HK-2 (cell line): ENCODE measurements around the gene AGXT2.
A peak's percentile ranks its signal among the peaks of the same experiment; 100 is the strongest.
"Not testable (repeated sequence)": the region's sequence is repeated elsewhere in the genome, so short reads cannot be mapped to it uniquely, and the experiment has no call there.

ENCODE experiments used
- DNase-seq: peaks from one replicate; pipeline ENCODE4 v3.0.0-alpha.2; 2018; ENCODE audit not compliant: unreplicated experiment

The AGXT2 gene

DNA sequence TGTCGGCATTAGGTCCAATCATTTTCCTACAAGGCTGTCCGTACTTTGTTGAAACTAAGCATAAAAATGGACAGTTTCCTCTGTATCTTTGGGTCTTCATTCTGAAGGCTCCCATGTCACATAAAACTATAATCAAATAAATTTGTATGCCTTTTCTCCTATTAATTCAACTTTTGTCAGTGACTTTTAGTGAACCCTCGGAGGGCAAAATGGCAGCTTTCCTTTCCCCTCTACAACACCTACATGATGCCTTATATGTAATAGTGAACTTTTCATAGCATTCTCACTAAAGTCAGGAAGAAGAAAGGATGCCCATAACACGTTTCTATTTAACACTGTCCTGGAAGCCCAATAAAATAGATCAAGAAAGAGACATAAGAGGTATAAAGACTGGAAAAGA is 5.1 kb upstream of the AGXT2 start:
- DNase-seq = no peak

DNA sequence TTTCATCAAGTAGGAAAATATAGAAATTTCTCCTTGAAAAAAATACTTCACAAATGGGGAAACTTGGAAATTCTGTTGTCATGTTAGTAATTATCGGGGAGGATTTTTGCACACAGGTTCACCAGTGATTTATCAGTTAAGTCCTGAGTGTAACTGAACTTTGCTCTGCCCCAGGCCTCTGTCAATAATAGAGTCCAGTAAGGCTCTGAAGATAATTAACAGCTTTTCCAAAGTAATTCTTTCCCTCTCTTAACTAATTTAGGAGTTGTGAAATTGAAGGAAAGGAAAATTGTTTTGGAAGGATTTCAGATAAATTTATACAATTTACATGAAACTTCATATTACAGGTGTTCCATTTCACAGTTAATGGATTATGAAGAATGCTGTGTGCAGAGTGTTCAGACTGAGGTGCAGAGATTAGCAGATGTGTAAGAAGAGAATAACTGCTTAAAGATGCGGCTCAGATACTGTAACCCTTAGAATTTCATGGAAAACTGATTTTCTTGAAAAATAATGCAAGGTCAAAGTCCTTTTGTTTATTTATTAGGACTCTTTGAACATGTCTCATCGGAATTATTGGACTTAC is 2.9 kb upstream of the AGXT2 start:
- DNase-seq = no peak

DNA sequence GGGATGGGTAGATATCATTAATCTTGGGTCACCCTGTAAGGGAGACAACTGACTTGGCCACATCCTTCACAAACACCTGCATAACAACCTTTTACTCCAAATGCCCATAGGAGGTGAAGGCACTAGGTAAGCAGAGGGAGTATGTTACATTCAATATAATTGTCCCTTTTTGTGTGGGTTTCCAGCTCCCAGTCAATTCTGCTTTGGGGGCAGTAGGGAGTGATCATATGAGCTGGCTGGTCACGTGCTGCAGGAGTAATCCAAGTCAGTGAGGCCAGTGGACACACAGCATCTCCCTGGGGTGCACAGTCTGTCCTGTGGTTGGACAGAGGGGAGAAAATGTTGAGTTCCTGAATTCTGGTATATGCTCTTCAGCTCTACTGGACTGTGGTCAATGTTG is 1.2 kb upstream of the AGXT2 start:
- no peak for DNase-seq

DNA sequence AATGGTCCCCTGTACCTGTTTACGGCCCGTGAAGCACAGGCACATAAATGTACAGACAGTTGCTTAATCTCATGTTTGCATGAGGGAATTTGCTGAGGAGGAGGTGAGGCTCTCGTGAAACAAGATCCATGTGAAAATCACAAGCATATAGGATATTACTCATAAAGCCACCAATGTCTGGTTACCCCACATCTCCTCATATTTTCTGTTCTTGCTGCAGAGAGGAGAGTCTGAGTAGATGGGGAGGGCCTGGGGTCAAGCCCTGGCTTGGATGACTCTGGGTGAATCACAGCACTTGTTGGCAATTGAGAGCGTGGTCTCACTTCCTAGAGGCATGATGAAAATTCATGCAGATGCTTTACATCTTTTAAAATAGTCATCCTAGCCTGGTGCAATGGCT is 975 bp downstream of the AGXT2 start:
- peak; percentile 24 for DNase-seq

DNA sequence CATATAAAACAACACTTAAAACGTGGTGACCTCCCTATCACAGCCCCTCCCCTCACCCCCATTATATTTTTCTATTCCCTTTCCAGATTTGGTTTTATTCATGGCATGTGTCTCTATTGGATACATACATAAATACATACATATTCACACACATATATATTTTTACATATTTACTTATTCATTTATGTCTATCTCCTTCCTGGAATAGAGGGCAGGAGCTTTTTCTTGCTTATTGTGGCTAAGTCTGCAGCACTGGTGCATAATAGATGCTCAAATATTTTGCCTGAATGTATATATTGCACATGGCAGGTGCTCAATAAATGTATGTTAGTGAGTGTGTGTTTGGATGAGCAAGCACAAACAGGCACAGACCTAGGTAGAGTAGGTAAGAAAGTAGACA is 2.5 kb downstream of the AGXT2 start:
- DNase-seq = no peak

DNA sequence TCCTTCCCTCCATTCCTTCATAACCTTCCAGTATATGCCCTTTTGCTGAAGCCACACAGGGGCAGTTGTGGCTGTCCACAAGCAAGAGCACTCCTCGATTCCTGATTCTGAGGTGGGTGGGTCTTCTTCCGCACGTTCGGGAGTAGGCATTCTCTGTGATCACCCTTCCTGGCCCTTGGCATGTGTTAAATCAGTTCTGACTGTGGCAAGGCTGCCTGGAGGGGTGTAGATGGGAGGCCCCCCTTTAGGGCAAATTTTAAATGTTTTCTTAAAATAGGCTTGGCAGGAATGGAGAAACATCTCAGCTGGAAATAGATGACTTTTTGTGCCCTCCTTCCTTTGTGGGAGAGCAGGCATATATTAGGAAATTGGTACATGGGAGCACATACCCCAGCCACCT is 3.1 kb downstream of the AGXT2 start:
- no peak for DNase-seq

DNA sequence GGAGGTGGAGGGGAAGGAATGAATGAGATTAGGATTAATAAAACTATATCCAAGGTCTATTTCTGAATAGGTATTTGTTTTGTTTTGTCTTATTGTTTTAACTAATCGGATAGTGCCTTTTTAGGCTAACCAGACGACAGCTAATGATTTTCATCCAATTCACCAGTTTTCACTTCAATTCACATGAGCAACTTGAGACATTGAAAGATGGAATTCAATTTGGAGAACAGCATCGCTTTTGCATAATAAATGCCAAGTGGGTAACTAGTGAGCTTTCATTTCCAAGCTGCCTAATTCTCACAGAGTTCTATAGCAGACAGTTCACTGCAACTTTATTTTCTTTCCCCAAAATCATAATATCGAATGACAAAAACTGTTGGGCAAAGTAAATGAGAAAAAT is 5.0 kb downstream of the AGXT2 start:
- no peak for DNase-seq

DNA sequence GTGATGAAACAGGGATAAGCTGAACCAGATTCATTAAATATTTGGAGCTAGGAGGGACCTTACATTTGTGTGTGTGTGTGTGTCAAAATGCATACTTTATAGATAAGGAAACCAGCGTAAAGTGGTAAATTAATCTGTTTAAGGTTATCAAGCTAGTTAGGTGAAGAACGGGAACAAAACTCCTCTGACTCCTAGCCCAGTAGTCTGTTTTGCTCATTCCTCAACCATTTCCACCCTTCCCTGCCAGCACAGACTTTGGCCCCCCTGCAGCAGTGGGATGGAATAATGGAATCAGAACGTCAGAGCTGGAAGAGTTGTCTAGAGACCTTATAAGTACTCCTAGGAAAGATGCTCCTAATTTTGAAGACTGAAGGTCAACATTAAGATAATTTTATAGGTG is 6.5 kb downstream of the AGXT2 start:
- no peak for DNase-seq

DNA sequence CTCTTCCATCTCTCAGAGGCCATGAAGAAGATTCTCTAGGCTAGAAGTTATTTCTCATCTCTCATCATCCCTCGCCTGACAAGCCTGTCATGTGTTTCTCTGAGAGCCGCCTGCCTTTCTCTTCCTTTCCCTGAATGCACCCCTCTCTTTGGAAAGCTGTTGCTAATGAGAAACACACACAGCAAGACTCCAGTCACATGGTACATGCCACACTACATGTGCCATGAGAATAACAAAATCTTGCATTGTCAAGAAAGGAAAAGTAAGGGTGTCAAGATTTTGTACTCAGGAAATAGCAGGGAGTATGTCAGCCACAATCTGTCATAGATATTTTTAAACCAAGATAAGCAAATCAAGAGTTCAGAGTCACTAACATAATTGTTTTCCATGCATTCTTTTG is 8.9 kb downstream of the AGXT2 start:
- DNase-seq = no peak

DNA sequence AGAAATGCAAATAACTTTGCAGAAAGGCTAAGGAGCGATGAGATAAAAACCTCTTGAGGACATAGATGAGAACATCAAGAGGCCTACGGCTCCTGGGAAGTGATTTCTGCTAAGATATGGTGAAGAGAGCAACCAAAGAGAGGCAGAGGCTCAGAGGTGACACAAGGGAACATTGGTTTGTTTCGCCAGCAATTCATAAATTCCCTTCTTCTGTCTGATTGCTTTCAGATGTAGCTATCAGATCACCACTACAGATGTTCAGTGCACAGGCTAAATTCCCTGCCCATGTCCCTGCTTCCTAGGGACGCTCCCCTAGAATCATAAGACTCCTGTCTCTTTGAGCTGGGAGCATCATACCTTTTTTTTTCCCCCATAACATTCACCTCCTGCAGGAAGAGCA is 11.2 kb downstream of the AGXT2 start:
- no peak for DNase-seq

DNA sequence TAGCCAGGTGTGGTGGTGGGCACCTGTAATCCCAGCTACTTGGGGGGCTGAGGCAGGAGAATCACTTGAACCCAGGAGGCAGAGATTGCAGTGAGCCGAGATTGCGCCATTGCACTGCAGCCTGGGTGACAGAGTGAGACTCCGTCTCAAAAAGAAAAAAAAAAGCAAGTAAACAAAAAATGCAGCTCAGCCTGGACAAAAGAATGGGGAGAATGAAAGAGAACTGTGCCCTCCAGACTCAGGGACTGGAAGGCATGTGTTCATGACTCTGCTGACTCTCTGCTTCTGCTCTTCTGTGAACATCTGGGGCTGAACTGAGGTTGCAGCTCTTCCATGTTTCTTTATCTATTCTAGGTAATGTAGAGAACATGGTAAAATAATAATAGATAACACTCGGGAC is 11.8 kb downstream of the AGXT2 start:
- not testable (repeated sequence) for DNase-seq

DNA sequence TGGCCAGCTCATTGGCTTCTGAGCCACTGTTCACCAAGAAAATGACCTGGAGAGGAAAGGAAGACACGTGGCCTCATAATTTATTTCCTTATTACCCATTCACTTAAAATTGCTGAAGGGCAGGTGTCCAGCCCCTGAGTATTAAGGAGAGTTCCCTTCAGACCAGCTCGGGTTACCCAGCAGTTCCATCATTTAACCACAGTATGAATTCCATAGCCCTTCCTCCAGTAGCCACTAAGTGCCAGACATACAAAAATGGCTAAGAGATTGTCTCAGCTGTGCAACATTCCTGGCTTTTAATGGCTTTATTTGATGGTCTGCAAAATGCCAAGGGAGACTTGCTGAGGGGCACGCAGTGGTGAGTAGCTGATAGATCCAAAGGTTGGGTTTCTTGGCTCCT is 12.5 kb downstream of the AGXT2 start:
- DNase-seq = no peak

DNA sequence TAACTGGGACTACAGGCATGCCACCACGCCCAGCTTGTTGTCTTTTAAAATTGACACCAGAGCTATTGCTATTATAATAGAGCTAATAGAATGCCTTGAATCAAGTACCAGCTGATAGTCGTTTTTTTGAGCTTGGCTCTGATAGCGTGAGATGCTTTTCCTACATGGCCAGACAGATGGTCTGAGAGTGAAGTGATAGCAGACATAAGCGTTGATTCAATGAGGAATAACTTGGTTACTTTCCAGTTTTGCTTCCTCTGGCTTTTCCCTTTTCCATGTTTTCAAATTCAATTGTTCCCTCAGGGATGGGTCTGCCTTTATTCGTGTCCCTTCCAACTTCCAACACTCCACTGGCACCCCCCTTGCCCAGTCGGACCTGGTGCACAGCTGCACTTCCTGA is 15.4 kb downstream of the AGXT2 start:
- no peak for DNase-seq

DNA sequence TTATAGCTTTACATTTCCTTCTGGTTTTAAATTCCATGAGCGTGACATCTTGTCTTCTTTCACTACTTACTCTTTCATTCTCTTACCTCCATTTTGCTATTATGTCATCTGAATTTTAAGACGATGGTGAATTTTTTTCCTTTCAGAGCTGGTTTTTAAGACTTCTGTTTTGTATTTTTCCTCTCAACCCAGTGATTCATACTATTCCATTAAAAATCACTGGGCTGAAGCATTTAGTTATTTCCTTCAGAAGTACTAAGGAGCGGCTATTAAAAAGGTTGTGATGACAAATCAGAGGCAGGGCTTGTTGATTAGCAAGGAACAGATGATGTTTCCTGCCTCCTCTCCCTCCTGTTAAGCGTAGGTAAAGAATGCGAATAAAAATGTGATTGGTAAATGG is 16.5 kb downstream of the AGXT2 start:
- DNase-seq = no peak

DNA sequence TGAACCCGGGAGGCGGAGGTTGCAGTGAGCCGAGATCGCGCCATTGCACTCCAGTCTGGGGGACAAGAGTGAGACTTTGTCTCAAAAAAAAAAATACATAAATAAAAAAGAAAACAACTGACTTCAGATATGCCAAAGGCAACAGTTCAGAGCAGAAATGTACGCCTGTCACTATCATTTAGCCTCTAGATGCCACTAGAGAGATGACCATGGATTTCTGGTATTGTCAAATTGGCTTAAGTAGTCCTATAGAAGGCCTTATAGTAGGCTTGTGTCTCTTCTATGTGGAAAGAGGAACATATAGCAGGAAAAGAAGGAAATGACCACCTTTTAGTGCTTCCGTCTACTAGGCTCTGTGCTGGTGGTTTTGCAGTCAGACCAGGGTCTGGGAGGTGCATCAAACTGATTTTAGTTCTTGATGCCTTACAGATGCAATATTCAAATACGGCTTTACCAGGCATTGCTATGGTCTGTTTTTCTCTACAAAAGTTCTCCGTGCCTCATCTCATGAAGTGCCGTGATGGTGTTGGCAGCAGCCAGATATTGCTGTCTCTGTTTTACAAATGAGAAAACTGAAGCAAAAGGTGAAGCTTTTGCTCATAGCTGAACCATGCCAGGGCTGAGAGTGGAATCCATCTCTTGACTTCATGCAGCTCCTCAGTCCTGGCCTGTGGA is 17.2 kb downstream of the AGXT2 start:
- no peak for DNase-seq

DNA sequence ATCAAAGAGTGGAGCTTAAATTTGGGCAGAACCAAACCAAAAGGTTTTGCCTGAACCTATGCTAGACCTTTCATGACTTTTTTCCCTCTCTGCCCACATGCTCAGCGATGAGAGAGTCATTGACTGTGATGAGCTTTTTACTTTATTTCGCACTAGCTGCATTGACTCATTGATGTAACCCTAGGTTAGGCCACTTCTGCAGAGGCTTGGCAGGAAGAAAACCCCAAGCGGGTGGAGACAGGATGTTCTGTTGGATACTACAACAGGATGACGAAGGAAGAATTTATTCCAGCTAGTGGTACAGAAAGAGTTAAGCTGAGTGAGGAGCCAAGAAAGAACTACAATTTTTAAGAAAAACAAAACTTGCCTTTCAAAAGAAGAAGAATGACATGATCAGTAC is 18.4 kb downstream of the AGXT2 start:
- DNase-seq = peak; percentile 51

DNA sequence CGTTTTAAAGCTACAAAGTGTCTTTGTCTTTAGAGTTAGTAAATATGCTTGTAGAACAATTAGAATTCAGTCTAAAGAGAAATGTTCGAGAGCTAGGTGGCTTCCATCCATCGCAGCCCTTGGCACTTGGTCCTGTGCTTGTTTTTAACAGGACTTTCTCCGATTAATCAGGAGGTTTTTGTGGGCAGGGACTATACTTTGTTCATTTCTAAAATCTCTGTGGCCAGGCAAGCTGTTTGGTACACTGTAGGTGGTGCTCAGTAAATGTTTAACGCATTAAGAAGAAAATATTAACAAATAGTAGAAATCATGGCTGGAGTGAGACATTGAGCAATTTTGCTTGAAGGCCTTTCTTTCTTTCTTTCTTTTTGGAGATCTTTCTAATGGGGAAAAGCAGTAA is 20.8 kb downstream of the AGXT2 start:
- no peak for DNase-seq

DNA sequence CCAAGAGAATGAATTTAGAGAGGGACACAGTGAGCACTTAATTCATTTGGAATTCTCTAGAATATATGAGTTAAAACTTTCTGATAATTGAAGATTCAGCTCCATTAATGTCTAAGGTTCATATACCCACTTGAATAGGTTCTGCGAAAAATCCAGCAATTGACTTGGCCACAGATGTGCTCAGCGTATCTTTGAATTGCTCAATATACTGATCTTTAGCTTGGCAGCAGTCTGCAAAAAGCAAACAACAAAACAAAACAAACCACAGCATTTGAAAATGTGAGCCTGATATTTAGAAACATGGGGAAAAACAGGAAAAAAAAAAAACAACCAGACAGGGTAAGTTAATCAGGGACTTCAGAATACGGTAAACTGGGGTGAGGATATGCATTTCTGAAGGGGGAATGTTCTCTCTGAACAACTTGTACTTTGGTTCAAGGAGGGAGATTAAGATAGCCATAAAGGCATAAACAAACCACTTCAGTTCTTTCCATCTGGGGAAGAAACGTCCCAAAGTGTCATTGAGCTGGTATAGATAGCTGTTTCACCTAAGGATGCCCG is 21.4 kb downstream of the AGXT2 start:
- DNase-seq = no peak

DNA sequence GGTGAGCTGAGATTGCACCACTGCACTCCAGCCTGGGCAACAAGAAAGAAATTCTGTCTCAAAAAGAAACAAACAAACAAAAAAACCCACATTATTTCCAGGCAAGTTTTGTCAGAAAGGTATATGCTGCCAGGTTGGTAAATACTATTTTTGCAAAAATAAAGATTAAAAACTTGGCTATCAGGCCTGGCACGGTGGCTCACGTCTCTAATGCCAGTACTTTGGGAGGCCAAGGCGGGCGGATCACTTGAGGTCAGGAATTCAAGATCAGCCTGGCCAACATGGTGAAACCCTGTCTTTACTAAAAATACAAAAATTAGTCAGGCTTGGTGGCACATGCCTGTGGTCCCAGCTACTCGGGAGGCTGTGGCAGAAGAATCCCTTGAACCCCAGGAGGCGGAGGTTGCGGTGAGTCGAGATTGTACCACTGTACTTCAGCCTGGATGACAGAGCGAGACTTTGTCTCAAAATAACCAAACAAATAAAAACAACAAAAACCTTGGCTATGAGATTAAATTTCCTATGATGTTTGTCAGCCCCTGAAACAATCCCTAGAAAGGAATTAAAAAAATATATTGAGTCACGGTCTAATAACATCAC is 22.7 kb downstream of the AGXT2 start:
- no peak for DNase-seq

DNA sequence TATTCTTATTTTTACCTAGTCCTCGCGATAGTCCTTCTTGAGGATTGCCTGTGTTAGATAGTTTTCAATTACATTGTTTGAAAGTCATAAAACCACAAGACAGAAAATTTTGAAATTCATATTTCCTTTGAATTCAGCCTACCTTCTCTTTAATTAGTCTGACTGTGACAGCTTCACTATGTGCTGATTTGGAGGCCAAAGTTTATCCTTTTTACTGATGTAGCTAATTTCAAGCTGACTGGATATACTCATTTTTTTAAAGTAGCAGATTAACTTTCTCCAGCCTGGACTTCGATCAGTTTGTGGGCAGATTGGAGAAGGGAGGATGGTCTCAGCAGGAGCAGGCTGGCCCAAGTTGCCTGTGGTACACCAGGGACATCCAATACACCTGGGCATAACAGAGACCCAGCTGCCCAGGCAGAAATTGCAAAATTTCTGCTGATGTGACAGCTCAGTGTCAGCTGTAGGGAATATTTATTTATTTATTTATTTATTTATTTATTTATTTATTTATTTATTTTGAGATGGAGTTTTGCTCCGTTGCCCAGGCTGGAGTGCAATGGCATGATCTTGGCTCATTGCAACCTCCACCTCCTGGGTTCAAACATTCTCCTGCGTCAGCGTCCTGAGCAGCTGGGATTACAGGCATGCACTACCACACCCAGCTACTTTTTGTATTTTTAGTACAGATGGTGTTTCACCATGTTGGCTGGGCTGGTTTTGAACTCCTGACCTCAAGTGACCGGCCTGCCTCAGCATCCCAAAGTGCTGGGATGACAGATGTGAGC is 24.2 kb downstream of the AGXT2 start:
- no peak for DNase-seq

DNA sequence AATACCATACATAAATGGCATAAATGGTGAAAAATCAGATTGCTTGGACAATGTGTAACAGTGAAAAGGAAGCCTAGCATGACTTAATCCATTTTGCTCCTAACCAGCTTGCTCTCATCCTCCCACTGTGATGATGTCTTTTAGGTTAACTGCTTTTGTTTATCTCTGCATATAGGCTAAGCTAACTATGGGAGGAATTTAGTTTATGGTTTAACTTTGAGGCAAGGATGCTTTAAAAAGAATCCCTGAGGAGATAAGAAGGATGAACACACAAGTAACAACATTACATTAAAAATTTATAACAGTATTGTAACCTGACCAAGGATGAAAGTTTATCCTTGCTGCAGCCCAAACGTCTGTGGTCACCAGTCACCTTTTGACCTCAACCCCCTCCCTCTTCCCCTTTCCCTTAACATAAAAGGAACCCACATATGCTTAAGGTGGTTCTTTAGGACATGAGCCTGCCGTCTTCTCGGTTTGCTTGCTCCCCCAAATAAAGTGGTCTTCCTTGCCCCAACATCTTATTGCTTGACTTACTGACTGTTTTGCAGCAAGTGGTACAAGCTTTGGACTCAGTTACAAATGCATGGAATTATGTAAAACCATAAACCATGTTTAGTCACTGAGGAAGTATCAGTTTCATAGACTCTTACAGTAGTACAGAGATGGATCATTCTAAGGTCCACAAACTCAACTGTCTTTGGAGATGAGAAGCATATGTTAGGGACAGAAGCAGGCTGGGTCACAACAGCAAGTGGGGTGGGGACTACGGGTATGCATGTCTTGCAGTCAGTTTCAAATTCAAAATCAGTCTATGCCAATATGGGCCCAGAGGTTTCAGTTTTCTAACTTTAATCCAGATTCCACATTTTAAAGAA is 31.3 kb downstream of the AGXT2 start:
- DNase-seq = no peak

DNA sequence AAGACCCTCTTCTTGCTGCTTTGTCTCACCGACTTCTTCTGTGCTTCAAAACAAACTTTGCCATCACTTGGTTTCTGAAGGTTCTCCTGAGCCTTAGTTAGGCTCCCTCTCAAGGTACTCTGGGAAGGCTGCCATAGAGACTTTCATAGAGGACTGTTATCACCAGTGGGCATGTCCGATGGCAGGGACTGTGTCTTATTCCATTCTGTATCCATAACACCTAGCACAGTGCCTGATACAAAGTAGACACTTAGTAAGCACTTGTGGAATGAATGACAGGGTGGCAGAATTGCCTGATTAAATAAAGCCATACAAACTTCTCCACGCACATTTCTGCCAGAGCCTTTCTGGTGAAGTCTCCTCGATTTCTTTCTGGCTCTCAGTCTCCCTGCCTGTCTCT is 32.7 kb downstream of the AGXT2 start:
- no peak for DNase-seq
